Thoracic aorta (tissue), 2 donors: ENCODE measurements around the gene MAST2. TPM values are rescaled to one million over a fixed set of nuclear protein-coding genes. Genes with fewer than 3 reads are reported as not detected.

Experiments used
- ATAC-seq: fragments of 150-250 bp; one replicate; pipeline ENCODE4 v1.8.0; 2017; ENCODE audit warnings: low read depth; ENCODE audit not compliant: insufficient number of reproducible peaks, low FRiP score
- DNase-seq: peaks from one replicate; pipeline ENCODE4 v3.0.0-alpha.2; 2020; ENCODE audit warnings: low spot score
- H3K27ac ChIP-seq, 2 donors: fragments of 200-600 bp; sonication (generic); 1 replicate in 1 of 2; 2 replicates in 1 of 2; pipeline ENCODE4 v1.5.1; 2016; ENCODE audit warnings: mild to moderate bottlenecking in 2 of 2, moderate library complexity in 2 of 2
- H3K27me3 ChIP-seq: fragments of 200-600 bp; sonication (generic); replicated peaks from 2 replicates; pipeline ENCODE4 v1.6.0; 2016; ENCODE audit warnings: mild to moderate bottlenecking; ENCODE audit not compliant: insufficient read depth
- H3K36me3 ChIP-seq: fragments of 200-600 bp; sonication (generic); one replicate; pipeline ENCODE4 v1.5.1; 2016
- H3K4me1 ChIP-seq, 2 donors: fragments of 200-600 bp; sonication (generic); 1 replicate in 1 of 2; 2 replicates in 1 of 2; pipeline versions ENCODE4 v1.5.1 to v1.6.0; 2016; ENCODE audit warnings: low read depth in 2 of 2, mild to moderate bottlenecking in 1 of 2; ENCODE audit not compliant: control insufficient read depth in 1 of 2
- H3K4me3 ChIP-seq: fragments of 200-600 bp; sonication (generic); 2 replicates; pipeline ENCODE4 v1.5.1; 2016; ENCODE audit warnings: mild to moderate bottlenecking
- H3K9me3 ChIP-seq: fragments of 200-600 bp; sonication (generic); 2 replicates; pipeline ENCODE4 v1.5.1; 2016
- total RNA-seq, 2 donors: library from RNA; depleted of rRNA; stranded (reverse); fragments of >200 nt; gene quantifications; one replicate each; pipeline versions ENCODE4 v1.1.0 to v1.2.3, GENCODE V29; 2016
- TF ChIP-seq, protein P1 (sequence below): fragments of 200-600 bp; sonication (generic); IDR thresholded peaks from one replicate; pipeline ENCODE4 v1.5.1; 2019; ENCODE audit warnings: antibody characterized with exemption

The MAST2 gene
- total RNA-seq, 2 donors from 2014 or later = 33.6 to 61.2 TPM

DNA sequence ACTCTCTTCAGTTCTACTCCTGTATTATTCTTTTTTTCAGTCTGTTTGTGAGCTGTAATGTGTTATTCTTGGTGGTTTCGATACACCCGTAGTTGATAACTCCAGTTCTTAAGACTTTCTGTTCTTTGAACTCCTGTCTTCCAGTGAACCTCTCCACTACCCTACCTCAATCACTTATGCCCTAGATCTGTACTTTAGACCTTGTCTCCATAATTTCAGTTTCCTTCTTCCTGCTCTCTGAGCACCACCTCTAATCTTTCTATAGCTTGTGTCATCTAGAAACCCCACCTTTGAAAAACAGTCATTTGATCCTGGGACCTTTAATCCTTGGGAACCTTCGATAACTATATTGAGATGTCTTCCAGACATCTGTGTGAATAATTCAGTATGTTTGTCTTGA, 169.7 kb downstream of the MAST2 start:
- no peaks in the 10 kb centered on the region for H3K27me3 ChIP-seq
- H3K27ac ChIP-seq = no peak overlapping the region
- H3K9me3 ChIP-seq = no peaks in the 10 kb centered on the region
- no peak for DNase-seq
- no peak for ATAC-seq
- no peak overlapping the region for H3K4me3 ChIP-seq
- TF ChIP-seq, protein P1, sequence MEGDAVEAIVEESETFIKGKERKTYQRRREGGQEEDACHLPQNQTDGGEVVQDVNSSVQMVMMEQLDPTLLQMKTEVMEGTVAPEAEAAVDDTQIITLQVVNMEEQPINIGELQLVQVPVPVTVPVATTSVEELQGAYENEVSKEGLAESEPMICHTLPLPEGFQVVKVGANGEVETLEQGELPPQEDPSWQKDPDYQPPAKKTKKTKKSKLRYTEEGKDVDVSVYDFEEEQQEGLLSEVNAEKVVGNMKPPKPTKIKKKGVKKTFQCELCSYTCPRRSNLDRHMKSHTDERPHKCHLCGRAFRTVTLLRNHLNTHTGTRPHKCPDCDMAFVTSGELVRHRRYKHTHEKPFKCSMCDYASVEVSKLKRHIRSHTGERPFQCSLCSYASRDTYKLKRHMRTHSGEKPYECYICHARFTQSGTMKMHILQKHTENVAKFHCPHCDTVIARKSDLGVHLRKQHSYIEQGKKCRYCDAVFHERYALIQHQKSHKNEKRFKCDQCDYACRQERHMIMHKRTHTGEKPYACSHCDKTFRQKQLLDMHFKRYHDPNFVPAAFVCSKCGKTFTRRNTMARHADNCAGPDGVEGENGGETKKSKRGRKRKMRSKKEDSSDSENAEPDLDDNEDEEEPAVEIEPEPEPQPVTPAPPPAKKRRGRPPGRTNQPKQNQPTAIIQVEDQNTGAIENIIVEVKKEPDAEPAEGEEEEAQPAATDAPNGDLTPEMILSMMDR = no peak
- peaks cover 3% of the 10 kb centered on the region for H3K36me3 ChIP-seq
- no peaks in the 10 kb centered on the region for H3K4me1 ChIP-seq

DNA sequence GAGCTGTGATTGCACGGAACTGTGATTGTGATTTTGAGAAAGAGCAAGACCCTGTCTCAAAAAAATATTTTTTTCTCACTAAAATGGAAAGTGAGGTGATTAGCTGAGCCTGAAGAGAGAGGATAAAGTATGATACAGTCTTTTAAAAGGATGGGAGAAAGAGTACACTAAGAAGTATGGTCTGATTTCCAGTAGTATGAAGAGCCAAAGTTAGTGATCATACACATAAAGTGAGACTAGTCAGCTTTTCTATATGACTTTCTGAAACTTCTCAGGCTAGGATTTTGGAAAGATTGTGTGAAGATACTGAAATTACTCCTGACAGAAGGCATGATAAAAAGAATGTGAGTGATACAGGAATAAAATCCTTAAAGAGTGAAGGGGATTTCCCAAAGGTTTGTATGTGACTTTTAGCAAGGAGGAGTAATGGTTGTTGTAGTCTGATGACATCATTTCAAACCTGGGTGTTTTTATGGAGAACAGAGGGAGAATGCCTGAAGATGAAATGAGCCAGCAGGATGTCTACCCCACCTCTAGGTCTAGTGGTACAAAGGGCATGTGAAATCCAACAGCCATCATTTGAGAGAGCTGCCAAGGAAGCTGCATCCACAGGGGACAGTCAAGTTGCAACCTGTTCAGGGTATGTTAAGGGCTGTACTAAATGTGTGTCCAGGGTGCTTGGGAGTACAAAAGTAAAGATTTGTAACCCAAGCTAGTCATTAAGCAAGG, 171.3 kb downstream of the MAST2 start:
- H3K27me3 ChIP-seq = no peaks in the 10 kb centered on the region
- H3K36me3 ChIP-seq = peaks cover 3% of the 10 kb centered on the region
- DNase-seq (no peak), ATAC-seq (no peak)
- H3K4me1 ChIP-seq = no peaks in the 10 kb centered on the region
- H3K4me3 ChIP-seq = no peak overlapping the region
- no peak overlapping the region for H3K27ac ChIP-seq
- no peaks in the 10 kb centered on the region for H3K9me3 ChIP-seq
- TF ChIP-seq, protein P1 = no peak

DNA sequence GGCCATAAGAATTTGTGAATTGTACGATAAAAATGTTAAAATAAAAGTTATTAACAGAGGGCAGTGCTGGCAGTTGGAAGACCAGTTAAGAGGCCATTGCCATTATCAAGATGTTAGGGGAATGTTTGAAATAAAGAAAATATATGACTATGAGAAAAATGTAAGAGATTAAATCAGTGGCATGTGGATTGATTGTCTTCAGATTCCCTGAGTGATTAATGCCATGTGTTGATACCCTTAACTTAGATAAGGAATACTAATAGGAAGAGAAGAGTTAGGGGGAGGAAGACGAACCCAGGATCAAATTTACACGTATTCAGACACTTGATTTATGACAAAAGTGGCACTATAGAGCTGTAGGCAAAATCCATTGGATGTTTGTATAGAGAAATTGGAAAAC, 173.2 kb downstream of the MAST2 start:
- Histone ChIP-seq H3K4me1 (no peaks in the 10 kb centered on the region), H3K9me3 (no peaks in the 10 kb centered on the region), H3K36me3 (peaks cover 3% of the 10 kb centered on the region), H3K4me3 (no peak overlapping the region), H3K27me3 (no peaks in the 10 kb centered on the region), H3K27ac (no peak overlapping the region)
- TF ChIP-seq, protein P1 = no peak
- DNase-seq (no peak), ATAC-seq (no peak)

DNA sequence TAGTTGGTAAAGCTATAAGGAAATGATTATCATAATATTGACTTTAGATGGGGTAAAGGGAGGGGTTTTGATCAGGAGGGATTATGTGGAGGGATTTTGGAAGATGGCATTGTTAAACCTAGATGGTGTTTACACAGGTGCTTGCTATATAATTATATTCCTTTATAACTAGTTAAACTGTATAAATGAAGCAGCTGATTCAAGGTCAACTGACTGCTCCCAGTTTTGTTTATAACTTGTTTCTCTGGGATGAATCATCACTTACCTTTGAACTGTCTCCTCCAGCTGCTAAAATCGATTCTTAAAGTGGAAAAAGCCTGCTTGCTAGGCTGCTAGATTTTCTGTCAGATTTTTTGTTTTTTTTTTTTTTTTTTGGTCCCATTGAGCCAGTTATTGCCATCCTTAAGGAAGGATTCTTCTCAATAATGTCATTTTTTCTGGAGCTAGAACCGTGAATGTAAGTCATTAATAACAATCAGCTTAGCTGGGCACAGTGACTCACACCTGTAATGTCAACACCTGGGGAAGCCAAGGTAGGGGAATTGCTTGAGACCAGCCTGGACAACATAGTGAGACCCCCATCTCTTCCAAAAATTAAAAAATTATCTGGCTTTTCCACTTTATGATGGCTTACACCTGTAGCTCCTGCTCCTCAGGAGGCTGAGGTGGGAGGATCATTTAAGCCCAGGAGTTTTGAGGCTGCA, 175.8 kb downstream of the MAST2 start:
- TF ChIP-seq, protein P1 = no peak
- Histone ChIP-seq H3K36me3 (no peaks in the 10 kb centered on the region), H3K27me3 (no peaks in the 10 kb centered on the region), H3K9me3 (no peaks in the 10 kb centered on the region), H3K4me1 (no peaks in the 10 kb centered on the region), H3K4me3 (no peak overlapping the region), H3K27ac (no peak overlapping the region)
- no peak for DNase-seq
- ATAC-seq = no peak

DNA sequence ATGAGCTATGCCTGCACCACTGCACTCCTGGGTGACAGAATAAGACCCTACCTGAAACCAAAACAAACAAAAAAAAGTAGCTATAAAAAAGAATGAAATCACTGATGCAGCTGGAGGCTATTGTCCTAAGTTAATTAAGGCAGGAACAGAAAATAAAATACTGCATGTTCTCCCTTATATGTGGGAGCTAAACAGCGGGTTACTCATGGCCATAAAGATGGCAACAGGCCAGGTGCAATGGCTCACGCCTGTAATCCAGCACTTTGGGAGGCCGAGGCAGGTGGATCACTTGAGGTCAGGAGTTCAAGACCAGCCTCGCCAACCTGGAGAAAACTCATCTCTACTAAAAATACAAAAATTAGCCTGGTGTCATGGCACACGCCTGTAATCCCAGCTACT, 176.4 kb downstream of the MAST2 start:
- TF ChIP-seq, protein P1 = no peak
- Histone ChIP-seq H3K4me1 (no peaks in the 10 kb centered on the region), H3K27me3 (no peaks in the 10 kb centered on the region), H3K36me3 (no peaks in the 10 kb centered on the region), H3K4me3 (no peak overlapping the region), H3K9me3 (no peaks in the 10 kb centered on the region), H3K27ac (no peak overlapping the region)
- ATAC-seq (no peak), DNase-seq (no peak)
